COLO668 (cell line): ENCODE results near the gene ATP1A3.
"Not testable (repeated sequence)": the region's sequence is repeated elsewhere in the genome, so short reads cannot be mapped to it uniquely, and the experiment has no call there.

Source experiments
- DNase-seq: peaks from one replicate; lab custom pipeline; 2025; ENCODE audit not compliant: unreplicated experiment; lab: John Stamatoyannopoulos, UW

ATP1A3 gene

DNA sequence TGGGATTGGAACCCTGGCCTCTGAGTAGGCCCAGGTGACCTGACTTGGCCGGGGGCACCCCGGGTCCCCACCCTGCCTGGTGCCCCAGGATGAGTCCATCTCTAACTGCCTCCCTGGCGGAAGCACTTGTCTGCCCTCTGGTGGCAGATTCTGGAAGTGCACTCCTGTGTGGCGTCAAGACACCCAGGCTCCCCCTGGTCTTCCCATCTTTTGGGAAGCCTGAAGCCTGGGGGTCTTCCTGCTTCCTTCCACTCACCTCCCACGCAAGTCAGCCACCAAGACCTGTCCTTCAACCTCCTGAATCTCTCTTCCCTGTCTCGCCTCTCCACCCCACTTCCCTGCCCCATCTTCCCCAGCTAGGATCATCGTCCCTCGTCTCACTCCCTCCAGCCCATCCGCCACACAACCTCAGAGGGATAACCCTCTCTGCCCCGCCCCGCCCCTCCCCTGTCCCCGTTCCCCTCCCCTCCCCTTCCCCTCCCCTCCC is 42.3 kb downstream of the ATP1A3 start:
- DNase-seq: peak; percentile 78

DNA sequence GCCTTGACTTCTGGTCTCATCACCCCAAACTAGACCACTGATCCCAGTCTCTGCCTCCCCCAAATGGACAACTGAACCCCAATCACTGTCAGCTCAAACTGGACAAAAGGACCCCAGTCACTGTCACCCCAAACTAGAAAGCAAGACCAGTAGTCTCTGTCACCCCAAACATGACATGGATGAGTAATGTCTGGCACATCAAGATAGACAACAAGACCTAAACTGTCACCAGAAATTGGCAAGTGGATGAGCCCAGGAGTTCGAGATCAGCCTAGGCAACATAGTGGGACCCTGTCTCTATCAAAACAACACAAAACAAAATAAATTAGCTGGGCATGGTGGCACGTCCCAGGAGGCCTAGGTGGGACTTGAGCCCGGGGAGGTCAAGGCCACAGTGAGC is 46.9 kb downstream of the ATP1A3 start:
- no peak for DNase-seq

DNA sequence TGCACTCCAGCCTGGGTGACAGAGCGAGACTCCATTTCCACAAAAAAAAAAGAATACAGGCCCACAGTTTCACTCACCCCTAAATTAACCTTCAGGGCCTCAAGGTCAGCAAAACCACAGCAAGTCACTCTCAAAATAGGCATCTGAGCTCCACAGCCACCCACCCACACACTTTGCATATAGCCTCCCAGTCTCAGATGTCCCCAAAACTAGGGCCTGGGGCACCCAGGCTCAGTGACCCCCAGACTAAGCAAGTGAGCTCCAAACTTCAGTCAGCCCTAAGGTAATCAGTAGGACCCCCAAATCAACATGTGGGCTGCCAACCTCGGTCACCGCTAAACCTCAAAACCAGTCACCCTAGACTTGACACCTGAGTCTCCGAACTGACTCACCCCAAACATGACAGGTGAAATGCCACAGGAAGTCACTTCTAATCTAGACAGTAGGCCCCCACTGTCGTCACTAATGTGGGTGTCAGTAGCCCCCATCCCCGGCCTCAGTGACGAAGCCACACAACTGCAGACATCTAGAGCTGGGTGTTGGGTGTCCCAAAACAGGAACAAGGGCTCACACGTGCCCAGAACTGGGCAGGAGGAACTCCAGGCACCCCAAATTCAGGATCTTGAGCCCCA is 48.8 kb downstream of the ATP1A3 start:
- no peak for DNase-seq

DNA sequence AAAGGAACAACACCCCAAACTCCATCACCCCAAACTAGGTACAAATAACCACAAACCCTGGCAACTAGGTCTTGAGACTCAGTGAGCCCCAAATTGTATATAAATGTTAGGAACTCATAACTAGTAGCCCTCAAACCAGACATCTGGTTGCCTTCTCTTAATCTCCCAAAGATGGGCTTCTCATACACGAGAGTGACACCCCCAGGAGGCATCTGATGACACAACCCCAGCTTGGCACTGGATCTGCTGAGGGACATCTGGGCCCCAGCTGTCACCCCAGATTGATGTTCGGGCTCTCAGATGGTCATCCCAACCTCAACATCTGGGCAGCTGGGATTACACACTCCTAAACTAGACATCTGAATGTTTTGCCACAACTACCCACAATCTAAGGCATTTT is 49.7 kb downstream of the ATP1A3 start:
- DNase-seq: no peak

DNA sequence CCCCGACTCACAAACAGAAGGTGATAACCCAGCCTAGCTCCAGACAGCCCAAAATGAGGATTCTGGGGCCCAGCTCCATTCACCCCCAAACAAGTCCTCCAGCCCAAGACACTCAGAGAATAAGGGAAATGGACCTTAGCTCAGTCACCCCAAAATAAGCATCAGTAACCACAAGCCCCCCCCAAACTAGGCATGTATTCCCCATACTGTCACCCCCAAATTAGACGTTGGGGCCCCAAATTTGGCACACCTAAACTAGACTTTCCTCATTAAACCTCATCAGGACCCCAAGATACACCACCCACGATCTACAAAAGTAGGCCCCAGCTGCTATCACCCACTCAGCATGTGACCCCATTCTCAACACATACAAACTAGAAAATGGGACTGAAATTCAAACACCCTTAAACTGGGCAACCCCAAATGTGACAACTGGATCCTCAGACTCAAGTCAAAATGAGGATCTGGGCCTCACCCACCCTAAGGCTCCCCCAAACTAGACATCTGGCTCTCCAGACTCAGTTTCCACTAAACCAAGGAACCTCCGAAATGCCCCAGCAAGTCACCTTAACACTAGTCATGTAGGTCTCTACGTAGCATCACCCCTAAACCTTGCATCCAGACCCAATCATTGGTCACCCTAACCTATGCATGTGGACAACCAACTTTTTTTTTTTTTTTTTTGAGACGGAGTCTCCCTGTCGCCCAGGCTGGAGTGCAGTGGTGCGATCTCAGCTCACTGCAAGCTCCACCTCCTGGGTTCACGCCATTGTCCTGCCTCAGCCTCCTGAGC is 52.4 kb downstream of the ATP1A3 start:
- no peak for DNase-seq

DNA sequence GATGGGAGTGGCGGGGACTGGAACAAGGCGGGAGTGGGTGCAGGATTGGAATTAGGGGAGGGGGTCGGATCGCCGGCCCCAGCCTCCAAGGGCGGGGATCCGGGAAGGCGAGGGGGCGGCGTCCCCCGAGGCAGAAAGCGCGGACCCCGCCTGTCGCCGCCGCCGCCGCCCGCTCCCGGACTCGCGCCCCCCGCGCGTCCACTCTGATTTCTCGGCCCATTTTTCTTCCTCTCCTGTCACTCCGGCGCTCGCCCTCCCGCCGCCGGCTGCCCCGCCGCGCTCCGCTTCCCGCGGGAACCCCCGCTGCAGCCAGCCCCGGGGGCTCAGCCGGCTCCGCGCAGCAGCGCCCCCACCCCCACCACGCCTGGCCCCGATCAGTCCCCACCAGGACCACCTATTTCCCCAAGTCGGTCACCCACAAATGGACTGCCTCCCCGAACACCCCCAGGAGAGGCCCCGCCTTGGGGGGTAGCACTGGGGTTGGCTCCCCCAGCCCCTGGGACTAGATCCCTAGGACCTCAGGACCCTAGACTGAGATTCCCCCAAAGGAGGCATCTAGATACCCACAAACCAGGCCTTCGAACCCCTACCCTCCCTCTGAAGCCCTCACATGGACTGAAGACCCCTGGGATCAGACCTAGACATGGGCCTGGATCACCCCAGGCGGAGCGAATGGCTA is 53.2 kb downstream of the ATP1A3 start:
- no peak for DNase-seq

DNA sequence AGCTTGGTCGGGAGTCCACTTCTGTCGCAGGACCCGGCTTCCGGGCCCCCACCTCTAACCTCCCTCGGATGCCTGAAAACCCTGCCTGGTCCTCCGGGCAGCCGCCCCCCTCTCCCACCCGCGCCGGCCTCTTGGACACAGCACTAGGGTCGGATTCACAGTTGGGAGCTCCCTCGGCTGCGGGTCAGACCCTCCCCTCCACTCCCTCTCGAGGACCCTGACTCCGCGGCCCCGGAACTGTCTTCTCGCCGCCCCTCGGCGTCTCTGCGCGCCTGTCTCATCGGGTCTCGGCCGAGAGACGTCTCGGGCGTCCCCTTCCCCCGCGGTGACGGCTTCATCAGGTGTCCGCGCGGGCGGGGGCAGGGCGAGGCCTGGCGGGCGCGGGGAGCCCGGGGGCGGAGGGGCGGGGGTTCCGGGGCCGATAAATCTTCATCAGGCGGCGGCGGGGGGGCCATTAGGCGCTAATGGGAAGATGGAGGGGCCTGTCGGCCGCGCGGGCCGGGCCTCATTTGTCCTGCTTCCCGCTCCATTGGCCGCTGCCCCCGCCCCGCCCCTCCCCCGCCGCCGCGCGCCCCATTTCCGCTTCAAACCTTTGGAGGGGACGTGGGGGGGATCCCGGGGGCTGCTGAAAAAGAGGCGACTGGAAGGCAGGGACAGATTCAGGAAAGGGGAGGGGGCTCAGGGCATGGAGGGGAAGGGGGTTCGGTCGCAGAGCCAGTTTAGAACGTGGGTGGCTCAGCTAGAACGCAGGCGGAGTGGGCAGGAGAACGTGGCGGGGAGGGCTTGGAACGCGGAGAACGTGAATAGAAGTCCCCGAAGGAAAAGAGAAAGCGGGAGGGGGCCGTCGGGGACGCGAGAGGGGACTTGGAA is 53.9 kb downstream of the ATP1A3 start:
- DNase-seq: peak; percentile 35

DNA sequence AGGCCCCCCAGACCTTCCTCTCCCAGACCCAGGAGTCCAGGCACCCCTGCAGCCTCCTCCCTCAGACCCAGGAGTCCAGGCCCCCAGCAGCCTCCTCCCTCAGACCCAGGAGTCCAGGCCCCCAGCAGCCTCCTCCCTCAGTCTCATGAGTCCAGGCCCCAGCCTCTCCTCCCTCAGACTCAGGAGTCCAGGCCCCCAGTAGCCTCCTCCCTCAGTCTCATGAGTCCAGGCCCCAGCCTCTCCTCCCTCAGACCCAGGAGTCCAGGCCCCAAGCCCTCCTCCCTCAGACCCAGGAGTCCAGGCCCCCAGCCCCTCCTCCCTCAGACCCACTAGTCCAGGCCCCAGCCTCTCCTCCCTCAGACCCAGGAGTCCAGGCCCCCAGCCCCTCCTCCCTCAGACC is 54.8 kb downstream of the ATP1A3 start:
- DNase-seq: not testable (repeated sequence)

DNA sequence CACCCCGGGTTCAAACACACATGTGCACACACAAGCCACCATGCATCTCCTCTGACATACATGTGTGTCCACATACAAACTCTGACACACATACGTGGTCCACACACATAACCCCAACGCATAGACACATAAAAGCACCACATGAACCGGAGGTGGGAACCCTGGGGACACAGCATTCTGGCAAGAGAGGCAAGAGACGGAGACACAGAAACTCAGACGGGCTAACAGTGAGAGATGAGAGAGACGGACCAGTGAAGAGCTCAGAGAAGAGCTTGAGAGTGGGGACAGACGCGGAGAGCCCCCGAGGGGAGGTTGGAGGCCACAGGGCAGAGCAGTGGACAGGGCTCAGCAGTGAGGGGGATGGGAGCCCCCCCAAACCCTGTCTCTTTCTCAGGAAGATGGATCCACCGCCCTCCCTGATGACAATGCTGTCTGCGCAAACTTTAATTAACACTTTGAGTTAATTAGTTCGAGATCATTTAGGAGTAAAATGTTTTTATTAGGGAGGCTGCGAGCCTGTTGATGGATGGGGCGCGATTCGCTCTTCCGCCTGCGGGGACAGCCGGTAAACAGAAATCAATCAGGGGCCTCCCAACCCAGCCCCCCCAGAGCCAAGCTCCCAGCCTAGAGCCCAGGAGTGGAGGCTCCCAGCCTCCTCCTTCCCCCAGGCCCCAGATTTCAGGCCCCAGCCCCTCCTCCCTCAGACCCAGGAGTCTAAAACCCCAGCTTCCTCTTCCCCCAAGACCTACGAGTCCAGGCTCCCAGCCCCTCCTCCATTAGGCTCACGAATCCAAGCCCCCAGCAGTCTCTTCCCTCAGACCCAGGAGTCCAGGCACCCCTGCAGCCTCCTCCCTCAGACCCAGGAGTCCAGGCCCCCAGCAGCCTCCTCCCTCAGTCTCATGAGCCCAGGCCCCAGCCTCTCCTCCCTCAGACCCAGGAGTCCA is 56.2 kb downstream of the ATP1A3 start:
- DNase-seq: no peak

DNA sequence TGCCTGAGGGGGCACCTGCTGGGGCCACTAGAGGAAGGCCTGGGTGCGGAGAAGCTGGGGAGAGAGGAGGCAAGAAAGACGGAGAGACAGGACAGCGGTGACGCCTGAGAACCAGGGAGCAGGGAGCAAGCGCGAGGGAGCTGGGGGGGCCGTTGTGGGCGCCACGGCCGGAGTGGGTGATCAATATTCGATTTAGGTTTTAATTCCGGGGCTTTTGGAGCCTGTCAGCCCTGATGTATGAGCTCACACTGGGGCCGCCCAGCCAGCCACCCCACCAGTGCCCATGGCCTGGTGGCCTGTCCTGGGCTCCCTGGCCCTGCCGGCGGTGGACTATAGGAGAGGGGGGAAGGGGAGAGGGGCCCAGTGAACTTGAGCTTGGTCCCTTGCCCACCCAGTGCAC is 57.1 kb downstream of the ATP1A3 start:
- no peak for DNase-seq

DNA sequence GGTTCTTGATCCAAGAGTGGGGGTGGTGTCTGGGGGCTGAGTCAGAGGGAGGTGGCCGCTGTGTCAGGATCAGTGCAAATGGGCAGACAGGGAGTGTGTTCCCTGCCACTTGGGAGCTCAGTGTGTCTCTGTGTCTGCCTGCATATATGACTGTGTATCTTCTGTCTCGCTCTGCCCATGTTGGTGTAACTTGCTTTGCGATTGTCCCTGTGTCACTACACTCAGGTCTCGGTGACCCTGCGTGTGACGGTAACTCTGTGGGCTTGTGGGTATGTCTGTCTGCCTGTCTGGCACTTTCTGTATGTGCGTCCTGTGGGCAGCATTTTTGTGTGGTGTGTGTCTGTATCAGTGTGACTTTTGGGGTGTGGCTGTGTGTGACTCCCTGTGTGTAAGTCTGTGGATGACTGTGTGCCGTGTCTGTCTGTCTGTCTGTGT is 57.6 kb downstream of the ATP1A3 start:
- no peak for DNase-seq

DNA sequence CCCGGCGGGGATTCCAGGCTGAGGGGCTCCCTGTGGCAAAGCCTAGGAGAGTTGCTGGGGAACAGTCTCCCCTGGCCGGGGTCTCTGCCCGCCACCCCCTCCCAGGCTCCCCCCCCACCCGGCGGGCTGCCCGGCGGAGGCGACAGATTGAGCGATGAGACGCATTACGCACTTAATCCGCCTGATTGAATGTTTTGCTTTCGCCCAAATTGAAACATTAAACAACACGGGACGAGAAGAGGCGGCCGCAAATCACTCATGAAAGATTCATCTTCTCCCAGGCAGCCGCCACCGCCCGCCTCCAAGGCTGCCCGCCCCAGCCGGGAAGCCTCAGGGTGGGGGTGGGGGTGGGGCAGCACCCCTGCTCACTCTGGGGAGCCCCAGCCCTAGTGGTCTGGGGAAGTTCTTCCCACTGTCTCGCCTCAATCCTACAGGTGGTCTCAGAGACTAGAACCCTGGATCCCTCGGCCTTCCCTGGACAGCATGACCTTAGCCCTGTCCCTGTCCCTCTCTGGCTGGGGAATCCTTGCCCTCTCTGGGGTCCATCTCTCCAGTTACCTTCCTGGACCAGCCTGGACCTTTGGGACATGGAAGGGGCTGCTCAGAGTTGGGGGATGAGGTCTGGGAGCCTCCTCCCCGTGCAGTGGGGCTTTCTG is 58.1 kb downstream of the ATP1A3 start:
- no peak for DNase-seq

DNA sequence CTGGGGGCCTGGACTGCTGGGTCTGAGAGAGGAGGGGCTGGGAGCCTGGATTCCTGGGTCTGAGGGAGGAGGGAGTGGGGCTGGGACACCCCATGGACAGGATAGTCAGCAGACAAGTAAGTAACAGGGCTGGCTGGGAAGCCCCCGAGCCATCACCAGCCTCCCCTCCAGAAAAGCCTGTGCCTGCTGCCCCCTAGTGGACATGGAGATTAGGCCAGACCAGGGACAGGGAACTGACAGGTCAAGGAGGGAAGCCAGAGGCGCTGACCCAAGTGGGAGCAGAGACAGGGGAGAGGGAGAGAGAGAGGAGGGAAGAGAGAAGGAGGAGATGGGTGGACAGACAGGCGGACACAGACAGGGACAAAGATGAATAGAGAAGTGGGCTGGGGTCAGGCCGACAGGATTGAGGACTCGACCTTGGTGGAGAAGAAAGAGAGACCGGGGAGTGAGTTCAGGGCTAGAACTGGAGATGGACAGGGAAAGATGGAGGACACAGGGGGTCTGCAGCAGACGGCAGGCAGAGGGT is 59.1 kb downstream of the ATP1A3 start:
- DNase-seq: peak; percentile 74

DNA sequence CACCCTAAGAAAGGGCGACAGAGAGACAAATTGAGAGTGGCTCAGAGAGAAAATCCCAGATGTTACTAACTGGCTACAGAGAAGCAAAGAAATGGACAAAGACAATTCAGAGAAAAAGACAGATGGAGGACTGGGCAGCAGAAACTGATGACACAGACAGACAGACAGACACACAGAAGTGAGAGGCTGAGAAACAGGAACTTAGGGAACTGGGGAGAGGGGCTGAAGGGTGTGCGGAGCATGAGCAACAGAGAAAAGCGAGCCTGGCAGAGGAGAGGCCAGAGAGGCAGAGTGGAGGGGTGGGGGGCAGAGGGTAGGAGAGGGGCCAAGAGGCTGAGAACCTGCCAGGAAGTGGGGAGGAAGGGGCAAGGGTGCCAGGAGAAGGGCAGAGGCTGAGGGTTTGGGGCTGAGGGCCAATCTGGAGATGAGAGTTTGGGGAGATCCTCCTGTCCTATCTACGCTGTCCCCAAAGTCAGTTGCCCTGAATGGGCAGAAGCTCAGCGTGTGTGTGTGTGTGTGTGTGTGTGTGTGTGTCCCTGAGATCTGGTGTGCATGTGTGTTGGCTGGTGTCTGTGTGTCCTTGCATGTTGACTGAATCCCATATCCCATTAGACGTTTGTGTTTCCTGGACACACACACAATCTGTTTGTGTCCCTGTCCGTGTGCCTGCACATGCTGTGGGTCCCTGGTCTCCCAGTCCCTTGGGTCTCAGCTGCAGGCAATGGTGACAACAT is 60.2 kb downstream of the ATP1A3 start:
- DNase-seq: no peak

DNA sequence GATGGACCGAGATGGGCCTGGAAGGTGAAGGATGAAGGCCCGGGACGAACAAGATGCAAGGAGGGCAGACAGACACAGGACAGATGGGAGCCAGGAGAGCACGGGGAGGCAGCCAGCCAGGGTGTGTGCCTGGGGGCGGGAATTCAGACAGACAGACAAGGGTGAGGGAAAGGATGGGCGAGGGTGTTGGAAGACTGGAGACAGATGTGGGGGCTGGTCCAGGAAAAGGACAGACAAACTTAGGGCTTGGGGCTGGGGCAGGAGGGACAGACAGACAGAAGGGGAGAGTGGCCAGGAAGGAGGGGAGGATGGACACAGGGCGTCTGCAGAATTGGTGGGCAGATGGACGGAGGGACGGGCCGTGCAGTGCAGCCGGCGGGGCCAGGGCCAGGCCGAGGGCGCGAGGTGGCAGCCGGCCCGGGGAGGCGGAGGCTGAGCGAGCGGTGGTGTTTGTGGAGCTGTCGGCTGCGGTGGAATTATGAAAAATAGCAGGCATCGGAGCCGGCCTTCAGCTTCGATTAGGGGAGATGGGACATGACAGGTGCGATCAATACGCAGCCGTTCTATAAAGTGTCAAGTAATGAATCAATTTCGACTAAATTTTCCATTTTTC is 61.2 kb downstream of the ATP1A3 start:
- no peak for DNase-seq

DNA sequence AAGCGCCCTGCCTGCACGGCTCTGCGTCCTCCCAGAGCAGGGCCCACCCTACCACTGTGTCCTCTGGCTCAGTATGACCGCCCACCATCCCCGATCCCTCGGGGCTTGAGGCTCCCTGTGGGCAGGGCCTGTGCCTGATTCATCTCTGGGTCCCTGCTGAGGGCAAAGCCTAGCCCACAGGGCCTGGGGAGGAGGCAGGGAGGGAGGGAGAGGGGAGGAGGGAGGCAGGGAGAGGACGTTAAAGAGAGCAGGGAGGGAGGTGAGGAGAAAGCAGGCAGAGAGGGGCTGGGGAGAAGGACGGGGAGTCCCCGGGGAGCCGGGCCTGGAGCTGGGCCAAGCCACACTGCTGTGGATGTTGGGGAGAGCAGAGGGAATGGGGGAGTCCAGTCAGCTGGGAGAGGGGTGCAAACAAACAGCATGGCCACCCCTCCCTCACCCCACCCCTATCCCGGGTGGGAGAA is 61.7 kb downstream of the ATP1A3 start:
- DNase-seq: no peak

DNA sequence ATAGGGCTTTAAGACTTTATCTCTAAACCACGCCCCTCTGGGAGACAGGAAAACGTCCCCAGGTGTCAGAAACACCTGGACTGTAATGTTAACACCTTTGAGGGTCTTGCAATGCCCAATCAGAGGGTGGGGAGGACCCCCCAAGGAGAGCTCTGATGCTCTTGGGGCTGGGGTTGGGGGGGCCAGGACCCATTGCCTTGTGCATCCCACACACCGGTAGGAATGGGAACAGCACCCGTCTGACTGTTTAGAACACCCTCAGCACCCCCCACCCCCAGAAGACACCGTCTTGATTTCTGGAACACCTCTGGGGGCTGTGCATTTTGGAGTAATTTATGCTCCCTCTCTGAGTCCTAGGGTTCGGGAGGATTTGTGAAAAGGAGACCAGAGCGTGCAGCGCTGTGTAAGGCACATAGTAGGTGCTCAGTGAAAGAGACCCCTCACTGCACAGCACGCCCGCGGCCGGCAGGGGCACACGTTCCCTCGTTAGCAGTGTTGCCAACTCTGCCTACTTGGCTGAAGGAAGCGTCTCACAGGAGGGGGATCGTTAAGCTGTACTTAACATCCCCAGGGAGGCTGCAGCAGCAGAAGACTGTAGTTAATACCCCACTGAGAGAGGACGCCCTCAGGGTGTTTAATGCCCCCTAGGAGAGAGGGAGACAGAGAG is 63.0 kb downstream of the ATP1A3 start:
- DNase-seq: no peak
